B cell (primary cell): ENCODE measurements around the gene ADAM30. TPM values are rescaled to one million over a fixed set of nuclear protein-coding genes. Genes with fewer than 3 reads are reported as not detected.

Experiments used
- ATAC-seq: fragments of 200-7000 bp; cut with Tn5 transposase; one replicate; pipeline ENCODE4 v1.10.0; 2021; ENCODE audit warnings: low read depth, mild to moderate bottlenecking, moderate number of reproducible peaks, moderate library complexity
- CTCF ChIA-PET: fragments of 350-600 bp; sonication (Branson Sonifier 250); formaldehyde crosslinking; loops from one replicate; lab custom pipeline; 2021; ENCODE audit warnings: antibody characterized with exemption, inconsistent platforms; lab: Charles Lee
- POLR2A ChIA-PET: fragments of 350-600 bp; sonication (Branson Sonifier 250); formaldehyde crosslinking; loops from one replicate; lab custom pipeline; 2021; ENCODE audit warnings: antibody characterized with exemption; lab: Charles Lee
- DNase-seq: peaks from one replicate; pipeline ENCODE4 v3.0.0; 2013
- H2AFZ ChIP-seq: 2 replicates; pipeline ENCODE4 v1.6.1; 2012; ENCODE audit warnings: mild to moderate bottlenecking, low read depth, low read length; ENCODE audit not compliant: insufficient read depth, poor library complexity, severe bottlenecking
- H3K27ac ChIP-seq, 2 donors: 1 replicate in 1 of 2; 2 replicates in 1 of 2; pipeline ENCODE4 v1.5.1; 2012 to 2013; ENCODE audit warnings: low read length in 2 of 2, mild to moderate bottlenecking in 2 of 2, moderate library complexity in 1 of 2
- H3K27me3 ChIP-seq, 4 experiments: fragments of 200-600 bp in 1 of 4; sonication (generic) in 1 of 4; replicated peaks in 1 of 4; 1 replicate in 2 of 4; 2 replicates in 2 of 4; pipeline versions ENCODE4 v1.6.1 to v1.7.0; 2013 to 2016; ENCODE audit warnings: low read length in 3 of 4, mild to moderate bottlenecking in 2 of 4, mixed read lengths in 1 of 4, moderate library complexity in 1 of 4; ENCODE audit not compliant: insufficient read depth in 4 of 4, control insufficient read depth in 3 of 4; ENCODE audit errors: control extremely low read depth in 1 of 4
- H3K36me3 ChIP-seq, 2 experiments: replicated peaks in 1 of 2; 1 replicate in 1 of 2; 2 replicates in 1 of 2; pipeline versions ENCODE4 v1.6.1 to v1.7.1; 2013; ENCODE audit warnings: low read length in 1 of 2; ENCODE audit not compliant: insufficient read depth in 2 of 2, control insufficient read depth in 1 of 2; ENCODE audit errors: control extremely low read depth in 1 of 2, extremely low read depth in 1 of 2
- H3K4me1 ChIP-seq, 2 donors: fragments of 200-600 bp in 1 of 2; sonication (generic) in 1 of 2; 1 replicate in 1 of 2; 2 replicates in 1 of 2; pipeline versions ENCODE4 v1.5.1 to v1.6.1; 2013 to 2017; ENCODE audit warnings: low read length in 2 of 2; ENCODE audit not compliant: control insufficient read depth in 2 of 2, insufficient read depth in 2 of 2
- H3K4me2 ChIP-seq: replicated peaks from 2 replicates; pipeline ENCODE3; 2012; ENCODE audit warnings: mild to moderate bottlenecking, low read depth, low read length; ENCODE audit not compliant: poor library complexity, severe bottlenecking
- H3K4me3 ChIP-seq, 5 experiments: fragments of 200-600 bp in 1 of 5; sonication (generic) in 1 of 5; 1 replicate in 3 of 5; 2 replicates in 2 of 5; pipeline versions ENCODE4 v1.5.1 to v1.7.0; 2011 to 2016; ENCODE audit warnings: low read length in 4 of 5, mild to moderate bottlenecking in 4 of 5, low read depth in 2 of 5, control low read depth in 1 of 5, moderate library complexity in 1 of 5; ENCODE audit not compliant: insufficient read depth in 1 of 5; ENCODE audit errors: control extremely low read depth in 1 of 5, extremely low read depth in 1 of 5
- H3K79me2 ChIP-seq: fragments of 200-600 bp; sonication (generic); one replicate; pipeline ENCODE4 v1.6.0; 2016; ENCODE audit warnings: low read length; ENCODE audit not compliant: control insufficient read depth, insufficient read depth
- H3K9ac ChIP-seq: fragments of 200-600 bp; sonication (generic); 2 replicates; pipeline ENCODE4 v1.6.1; 2017; ENCODE audit warnings: mild to moderate bottlenecking, low read length, moderate library complexity
- H3K9me3 ChIP-seq, 3 donors: one replicate each; pipeline versions ENCODE4 v1.6.1 to v1.7.1; 2013; ENCODE audit warnings: low read length in 2 of 3; ENCODE audit not compliant: control insufficient read depth in 2 of 3, insufficient read depth in 1 of 3; ENCODE audit errors: control extremely low read depth in 1 of 3
- H4K20me1 ChIP-seq: 2 replicates; pipeline ENCODE4 v1.6.0; 2012; ENCODE audit warnings: mild to moderate bottlenecking, low read length; ENCODE audit not compliant: insufficient read depth, control insufficient read depth, poor library complexity, severe bottlenecking
- H3K27ac Mint-ChIP-seq: one replicate; pipeline ENCODE4 v1.8.0; 2021; ENCODE audit warnings: mixed read lengths
- H3K27me3 Mint-ChIP-seq: one replicate; pipeline ENCODE4 v1.8.0; 2021; ENCODE audit warnings: mixed read lengths
- H3K4me1 Mint-ChIP-seq: one replicate; pipeline ENCODE4 v1.8.0; 2021; ENCODE audit warnings: mixed read lengths
- H3K4me3 Mint-ChIP-seq: one replicate; pipeline ENCODE4 v1.8.0; 2021; ENCODE audit warnings: mixed read lengths
- H3K9me3 Mint-ChIP-seq: one replicate; pipeline ENCODE4 v1.8.0; 2022; ENCODE audit warnings: mixed read lengths; ENCODE audit not compliant: insufficient read depth
- CTCF ChIP-seq: fragments of 200-600 bp; IDR thresholded peaks from one replicate; pipeline ENCODE4 v1.8.0; 2022; ENCODE audit warnings: antibody characterized with exemption, mild to moderate bottlenecking
- EZH2 ChIP-seq: IDR thresholded peaks from 2 replicates; pipeline ENCODE4 v1.6.1; 2012; ENCODE audit warnings: borderline replicate concordance, low read depth, mild to moderate bottlenecking, moderate library complexity, low read length; ENCODE audit not compliant: insufficient read depth, poor library complexity, severe bottlenecking
- WGBS: methylation state at CpG from one replicate; pipeline ENCODE4 v1.1.5; 2013; ENCODE audit warnings: missing lambda C conversion rate; ENCODE audit not compliant: insufficient coverage; 5-methylcytosine and 5-hydroxymethylcytosine counted together
- intact Hi-C: fragments of 100-400 bp; cut with micrococcal nuclease; formaldehyde crosslinking; loops from one replicate; pipeline ENCODE4 v1.10.0; 2022
- polyA plus RNA-seq: library from polyadenylated mRNA; depleted of rRNA; stranded (reverse); fragments of >200 nt; gene quantifications from 2 replicates; pipeline ENCODE4 v1.2.3, GENCODE V29; 2012
- total RNA-seq, 2 donors: library from RNA; stranded (reverse); fragments of 120-200 nt in 1 of 2; gene quantifications; 1 replicate in 1 of 2; 2 replicates in 1 of 2; pipeline versions ENCODE4 v1.2.3 to v1.2.4, GENCODE V29; 2013 to 2022

The ADAM30 gene
- total and polyA plus RNA-seq, 2 donors (not counting 1 experiment from before 2014, with no cell fraction given) = not detected

- no peak for TF ChIP-seq CTCF
- TF ChIP-seq EZH2 = no peak
- H2AFZ ChIP-seq = no peak overlapping the region
- H3K79me2 ChIP-seq = no peaks in the 10 kb centered on the region
- ChIA-PET CTCF (no interaction called here), POLR2A (no interaction called here)
- no peak overlapping the region for H3K4me2 ChIP-seq
- peaks cover 0 to 13% (median 3%) of the 10 kb centered on the region in 4 experiments for H3K27me3 ChIP-seq
- Mint-ChIP-seq H3K9me3 (no peaks in the 10 kb centered on the region), H3K27me3 (peaks cover 36% of the 10 kb centered on the region), H3K27ac (no peak overlapping the region), H3K4me3 (no peak overlapping the region), H3K4me1 (no peaks in the 10 kb centered on the region)
- H3K9ac ChIP-seq = no peak overlapping the region
- intact Hi-C loops = no loop called here
- no peaks in the 10 kb centered on the region for H4K20me1 ChIP-seq
- 73% methylated on average over 2 of the region's 5 CpGs for WGBS
- no peaks in the 10 kb centered on the region for H3K4me1 ChIP-seq
- ATAC-seq (no peak), DNase-seq (no peak)
- no peaks in the 10 kb centered on the region for H3K9me3 ChIP-seq
- H3K36me3 ChIP-seq = no peaks in the 10 kb centered on the region
- no peak overlapping the region for H3K4me3 ChIP-seq
- H3K27ac ChIP-seq = no peak overlapping the region
Observed at GRCh38 chr1:119882132-119883049, 13.9 kb downstream of the ADAM30 start.
